ENCODE data around the gene EFL1. TPM values are rescaled to one million over a fixed set of nuclear protein-coding genes. Genes with fewer than 3 reads are reported as not detected.
"Not testable (repeated sequence)": the region's sequence is repeated elsewhere in the genome, so short reads cannot be mapped to it uniquely, and the experiment has no call there.

Gene EFL1
- total RNA-seq, 1 donor from 2014 or later: 17.3 TPM

GRCh38 chr15:82298520-82298919 is 36.0 kb upstream of the EFL1 start:
- Histone ChIP-seq H3K9me3 (no peaks in the 10 kb centered on the region), H3K4me3 (no peak overlapping the region), H3K27ac (no peak overlapping the region), H3K36me3 (no peaks in the 10 kb centered on the region), H3K4me1 (no peaks in the 10 kb centered on the region), H3K27me3 (no peaks in the 10 kb centered on the region)
- intact Hi-C loops (cut with DNase I): no loop called here
- TF ChIP-seq CTCF (IDR thresholded peaks at IDR 0.05): no peak
- DNase-seq (ENCODE audit: low spot score in 2 of 2): no peak

GRCh38 chr15:82298032-82298431 is 35.5 kb upstream of the EFL1 start:
- no peaks in the 10 kb centered on the region for H3K4me1 ChIP-seq
- no peak for TF ChIP-seq CTCF (IDR thresholded peaks at IDR 0.05)
- H3K36me3 ChIP-seq: no peaks in the 10 kb centered on the region
- no peak overlapping the region for H3K4me3 ChIP-seq
- no peaks in the 10 kb centered on the region for H3K27me3 ChIP-seq
- DNase-seq (ENCODE audit: low spot score in 2 of 2): no peak
- no peaks in the 10 kb centered on the region for H3K9me3 ChIP-seq
- intact Hi-C loops (cut with DNase I): no loop called here
- no peak overlapping the region for H3K27ac ChIP-seq

- no peaks in the 10 kb centered on the region for H3K27me3 ChIP-seq
- no peak for DNase-seq (ENCODE audit: low spot score in 2 of 2)
- no peaks in the 10 kb centered on the region for H3K4me1 ChIP-seq
- H3K27ac ChIP-seq: no peak overlapping the region
- intact Hi-C loops (cut with DNase I): no loop called here
- H3K36me3 ChIP-seq: no peaks in the 10 kb centered on the region
- no peak overlapping the region for H3K4me3 ChIP-seq
- TF ChIP-seq CTCF (IDR thresholded peaks at IDR 0.05): no peak
- H3K9me3 ChIP-seq: no peaks in the 10 kb centered on the region
Observed at GRCh38 chr15:82297546-82297945, 35.0 kb upstream of the EFL1 start.

GRCh38 chr15:82294061-82294690 is 31.6 kb upstream of the EFL1 start:
- Histone ChIP-seq H3K27ac (no peak overlapping the region), H3K4me1 (no peaks in the 10 kb centered on the region), H3K4me3 (no peak overlapping the region), H3K9me3 (no peaks in the 10 kb centered on the region), H3K36me3 (no peaks in the 10 kb centered on the region), H3K27me3 (no peaks in the 10 kb centered on the region)
- TF ChIP-seq CTCF (IDR thresholded peaks at IDR 0.05): no peak
- no peak for DNase-seq (ENCODE audit: low spot score in 2 of 2)
- intact Hi-C loops (cut with DNase I): no loop called here

GRCh38 chr15:82292271-82292670 is 29.7 kb upstream of the EFL1 start:
- Histone ChIP-seq H3K4me1 (no peaks in the 10 kb centered on the region), H3K36me3 (no peaks in the 10 kb centered on the region), H3K27ac (no peak overlapping the region), H3K9me3 (no peaks in the 10 kb centered on the region), H3K27me3 (no peaks in the 10 kb centered on the region), H3K4me3 (no peak overlapping the region)
- intact Hi-C loops (cut with DNase I): no loop called here
- DNase-seq (ENCODE audit: low spot score in 2 of 2): no peak
- TF ChIP-seq CTCF (IDR thresholded peaks at IDR 0.05): no peak

GRCh38 chr15:82288202-82288601 is 25.7 kb upstream of the EFL1 start:
- H3K9me3 ChIP-seq; intact Hi-C loops (cut with DNase I); H3K27me3 ChIP-seq; H3K27ac ChIP-seq; H3K4me3 ChIP-seq; DNase-seq (ENCODE audit: low spot score in 2 of 2); H3K4me1 ChIP-seq; H3K36me3 ChIP-seq: not testable (repeated sequence)

- H3K36me3 ChIP-seq; intact Hi-C loops (cut with DNase I); H3K9me3 ChIP-seq: not testable (repeated sequence)
Observed at GRCh38 chr15:82286475-82286874, 23.9 kb upstream of the EFL1 start.

GRCh38 chr15:82284381-82284780 is 21.8 kb upstream of the EFL1 start:
- H3K9me3 ChIP-seq; H3K4me3 ChIP-seq; H3K36me3 ChIP-seq; H3K27me3 ChIP-seq; DNase-seq (ENCODE audit: low spot score in 2 of 2); H3K4me1 ChIP-seq; H3K27ac ChIP-seq; intact Hi-C loops (cut with DNase I): not testable (repeated sequence)

More at GRCh38 chr15:82286475-82286874, 23.9 kb upstream of the EFL1 start:
- H3K27ac ChIP-seq; H3K4me1 ChIP-seq; H3K27me3 ChIP-seq; DNase-seq (ENCODE audit: low spot score in 2 of 2); H3K4me3 ChIP-seq: not testable (repeated sequence)

GRCh38 chr15:82282386-82282785 is 19.9 kb upstream of the EFL1 start:
- H3K36me3 ChIP-seq; H3K27ac ChIP-seq; H3K9me3 ChIP-seq; H3K4me3 ChIP-seq; intact Hi-C loops (cut with DNase I); DNase-seq (ENCODE audit: low spot score in 2 of 2); H3K4me1 ChIP-seq; H3K27me3 ChIP-seq: not testable (repeated sequence)

- H3K27me3 ChIP-seq; H3K4me1 ChIP-seq; H3K27ac ChIP-seq; intact Hi-C loops (cut with DNase I); H3K36me3 ChIP-seq; DNase-seq (ENCODE audit: low spot score in 2 of 2); H3K4me3 ChIP-seq; H3K9me3 ChIP-seq: not testable (repeated sequence)
Observed at GRCh38 chr15:82281276-82281675, 18.7 kb upstream of the EFL1 start.
